Medulla oblongata (tissue), 1 donor: ENCODE measurements around the gene PTCSC3.

Source experiments
- DNase-seq: peaks from one replicate; pipeline ENCODE4 v3.0.0-alpha.2; 2015; ENCODE audit errors: extremely low spot score

The PTCSC3 gene

GRCh38 chr14:36176524-36176923, at the start of gene PTCSC3:
PTCSC3 (minus strand) TSS chr14:36176722.
- DNase-seq = no peak

- no peak for DNase-seq
Measured at GRCh38 chr14:36226164-36226563, 49.6 kb upstream of the PTCSC3 start.

GRCh38 chr14:36224176-36224575, 47.7 kb upstream of the PTCSC3 start:
- no peak for DNase-seq

- DNase-seq = no peak
Measured at GRCh38 chr14:36223558-36223957, 47.0 kb upstream of the PTCSC3 start.

GRCh38 chr14:36222952-36223468, 46.5 kb upstream of the PTCSC3 start:
- no peak for DNase-seq

- no peak for DNase-seq
Measured at GRCh38 chr14:36222337-36222736, 45.8 kb upstream of the PTCSC3 start.

- peak; percentile 69 for DNase-seq
Measured at GRCh38 chr14:36221112-36221511, 44.6 kb upstream of the PTCSC3 start.

GRCh38 chr14:36217732-36218131, 41.2 kb upstream of the PTCSC3 start:
- DNase-seq = no peak

- DNase-seq = no peak
Measured at GRCh38 chr14:36217027-36217426, 40.5 kb upstream of the PTCSC3 start.

- DNase-seq = no peak
Measured at GRCh38 chr14:36215217-36215598, 38.7 kb upstream of the PTCSC3 start.

- no peak for DNase-seq
Measured at GRCh38 chr14:36214476-36215216, 38.1 kb upstream of the PTCSC3 start.

- no peak for DNase-seq
Measured at GRCh38 chr14:36212987-36213386, 36.5 kb upstream of the PTCSC3 start.

GRCh38 chr14:36212577-36212976, 36.1 kb upstream of the PTCSC3 start:
- DNase-seq = no peak

- no peak for DNase-seq
Measured at GRCh38 chr14:36208690-36209278, 32.3 kb upstream of the PTCSC3 start.

- DNase-seq = no peak
Measured at GRCh38 chr14:36207500-36207899, 31.0 kb upstream of the PTCSC3 start.

GRCh38 chr14:36204461-36205073, 28.0 kb upstream of the PTCSC3 start:
- no peak for DNase-seq

- DNase-seq = no peak
Measured at GRCh38 chr14:36198378-36198777, 21.9 kb upstream of the PTCSC3 start.

- DNase-seq = no peak
Measured at GRCh38 chr14:36194663-36195062, 18.1 kb upstream of the PTCSC3 start.

- no peak for DNase-seq
Measured at GRCh38 chr14:36192530-36192929, 16.0 kb upstream of the PTCSC3 start.

- DNase-seq = no peak
Measured at GRCh38 chr14:36183402-36183801, 6.9 kb upstream of the PTCSC3 start.

- DNase-seq = no peak
Measured at GRCh38 chr14:36181417-36181816, 4.9 kb upstream of the PTCSC3 start.

GRCh38 chr14:36177489-36177888, 967 bp upstream of the PTCSC3 start:
- DNase-seq = no peak
